Esophagus muscularis mucosa (tissue), 4 donors: ENCODE measurements around the gene SSTR5. TPM values are rescaled to one million over a fixed set of nuclear protein-coding genes. Genes with fewer than 3 reads are reported as not detected.

Experiments used
- DNase-seq: peaks from one replicate; pipeline ENCODE4 v3.0.0-alpha.2; 2017; ENCODE audit errors: extremely low spot score
- H3K27ac ChIP-seq, 4 donors: fragments of 200-600 bp; sonication (generic); replicated peaks in 1 of 4; 1 replicate in 3 of 4; 2 replicates in 1 of 4; pipeline ENCODE4 v1.5.1; 2016 to 2019; ENCODE audit warnings: mild to moderate bottlenecking in 1 of 4
- H3K27me3 ChIP-seq, 4 donors: fragments of 200-600 bp; sonication (generic); one replicate each; pipeline versions ENCODE4 v1.5.1 to v1.6.0; 2016 to 2019
- H3K36me3 ChIP-seq, 4 donors: fragments of 200-600 bp; sonication (generic); one replicate each; pipeline ENCODE4 v1.5.1; 2016 to 2019
- H3K4me1 ChIP-seq, 4 donors: fragments of 200-600 bp; sonication (generic); one replicate each; pipeline ENCODE4 v1.5.1; 2016 to 2019
- H3K4me3 ChIP-seq, 4 donors: fragments of 200-600 bp; sonication (generic); 1 replicate in 2 of 4; 2 replicates in 2 of 4; pipeline ENCODE4 v1.5.1; 2016 to 2019; ENCODE audit warnings: mild to moderate bottlenecking in 4 of 4, moderate library complexity in 1 of 4
- H3K9me3 ChIP-seq, 4 donors: fragments of 200-600 bp; sonication (generic); 1 replicate in 3 of 4; 2 replicates in 1 of 4; pipeline ENCODE4 v1.5.1; 2016 to 2019
- CTCF ChIP-seq, 3 experiments: fragments of 200-600 bp in 2 of 3; fragments of 450-650 bp in 1 of 3; sonication (generic) in 2 of 3; IDR thresholded peaks; one replicate each; pipeline ENCODE4 v1.5.1; 2017 to 2019; ENCODE audit warnings: antibody characterized with exemption in 3 of 3, mild to moderate bottlenecking in 2 of 3, moderate library complexity in 1 of 3
- EP300 ChIP-seq: sonication (generic); formaldehyde crosslinking; IDR thresholded peaks from one replicate; pipeline ENCODE4 v1.6.1; 2017; ENCODE audit warnings: antibody characterized with exemption
- POLR2A ChIP-seq: fragments of 450-650 bp; IDR thresholded peaks from one replicate; pipeline ENCODE4 v1.6.1; 2017; ENCODE audit warnings: antibody characterized with exemption, moderate library complexity, mild to moderate bottlenecking, low read depth
- POLR2AphosphoS5 ChIP-seq, 2 donors: sonication (generic); formaldehyde crosslinking; IDR thresholded peaks; one replicate each; pipeline ENCODE4 v1.6.1; 2017; ENCODE audit warnings: antibody characterized with exemption in 2 of 2
- WGBS: methylation state at CpG from one replicate; pipeline ENCODE4 v1.1.5; 2018; 5-methylcytosine and 5-hydroxymethylcytosine counted together
- intact Hi-C: fragments of 100-400 bp; cut with DNase I; formaldehyde crosslinking; loops from one replicate; pipeline ENCODE4 v1.15.1; 2023
- total RNA-seq, 4 donors: library from RNA; depleted of rRNA; stranded (reverse); fragments of >200 nt; gene quantifications; one replicate each; pipeline versions ENCODE4 v1.1.0 to v1.2.1, GENCODE V29; 2016

The SSTR5 gene
- total RNA-seq, 4 donors from 2014 or later = not detected

- Histone ChIP-seq H3K36me3 (no peaks in the 10 kb centered on the region), H3K27ac (no peak overlapping the region), H3K4me3 (no peak overlapping the region), H3K27me3 (peaks cover 0 to 92% (median 9%) of the 10 kb centered on the region in 4 donors), H3K4me1 (peaks cover 0 to 4% (median 2%) of the 10 kb centered on the region in 4 donors), H3K9me3 (peaks cover 0 to 8% (median 3%) of the 10 kb centered on the region in 4 donors)
- intact Hi-C loops = no loop called here
- no peak for DNase-seq
- 90% methylated on average over 5 of the region's 12 CpGs for WGBS
- TF ChIP-seq POLR2AphosphoS5 (IDR thresholded peaks at IDR 0.05) (no peak), CTCF (IDR thresholded peaks at IDR 0.05) (no peak), EP300 (no peak), POLR2A (no peak)
Measured at GRCh38 chr16:1038932-1039331, 33.6 kb upstream of the SSTR5 start.

GRCh38 chr16:1039762-1040161, 32.8 kb upstream of the SSTR5 start:
- Histone ChIP-seq H3K4me1 (peaks cover 0 to 11% (median 5%) of the 10 kb centered on the region in 4 donors), H3K9me3 (peaks cover 0 to 8% (median 3%) of the 10 kb centered on the region in 4 donors), H3K36me3 (no peaks in the 10 kb centered on the region), H3K27ac (no peak overlapping the region), H3K4me3 (no peak overlapping the region), H3K27me3 (peaks cover 0 to 96% (median 12%) of the 10 kb centered on the region in 4 donors)
- TF ChIP-seq POLR2A = no peak
- no peak for TF ChIP-seq POLR2AphosphoS5 (IDR thresholded peaks at IDR 0.05)
- TF ChIP-seq EP300 = no peak
- TF ChIP-seq CTCF (IDR thresholded peaks at IDR 0.05) = no peak
- DNase-seq = no peak
- 65% methylated on average over 7 of the region's 11 CpGs for WGBS
- intact Hi-C loops = no loop called here

GRCh38 chr16:1040346-1040745, 32.2 kb upstream of the SSTR5 start:
- 20% methylated on average over 1 of the region's 29 CpGs for WGBS
- DNase-seq = no peak
- peaks cover 0 to 16% (median 6%) of the 10 kb centered on the region in 4 donors for H3K4me1 ChIP-seq
- H3K27ac ChIP-seq = no peak overlapping the region
- H3K27me3 ChIP-seq = peaks cover 0 to 96% (median 17%) of the 10 kb centered on the region in 4 donors
- TF ChIP-seq POLR2A (no peak), EP300 (no peak), POLR2AphosphoS5 (IDR thresholded peaks at IDR 0.05) (no peak), CTCF (IDR thresholded peaks at IDR 0.05) (no peak)
- peaks cover 0 to 8% (median 3%) of the 10 kb centered on the region in 4 donors for H3K9me3 ChIP-seq
- H3K36me3 ChIP-seq = no peaks in the 10 kb centered on the region
- H3K4me3 ChIP-seq = no peak overlapping the region
- intact Hi-C loops = no loop called here

- Histone ChIP-seq H3K9me3 (peaks cover 0 to 8% (median 3%) of the 10 kb centered on the region in 4 donors), H3K4me3 (no peak overlapping the region), H3K27me3 (peaks cover 0 to 96% (median 17%) of the 10 kb centered on the region in 4 donors), H3K4me1 (peaks cover 0 to 30% (median 10%) of the 10 kb centered on the region in 4 donors), H3K27ac (no peak overlapping the region), H3K36me3 (no peaks in the 10 kb centered on the region)
- TF ChIP-seq EP300 (no peak), POLR2A (no peak), POLR2AphosphoS5 (IDR thresholded peaks at IDR 0.05) (no peak), CTCF (IDR thresholded peaks at IDR 0.05) (no peak)
- 84% methylated on average over 14 of the region's 15 CpGs for WGBS
- DNase-seq = no peak
- intact Hi-C loops = no loop called here
Measured at GRCh38 chr16:1042049-1042744, 30.4 kb upstream of the SSTR5 start.
